SU-DHL-6 (cell line): ENCODE data around the gene ZNF823.

Experiments
- EZH2phosphoT487 ChIP-seq: fragments of 200-600 bp; sonication (generic), shearing (Covaris generic); conservative IDR thresholded peaks from 2 replicates; pipeline ENCODE4 v1.6.1; 2018; ENCODE audit warnings: mild to moderate bottlenecking, antibody characterized with exemption, low read length, moderate library complexity, mixed read lengths
- TF ChIP-seq, protein P1 (sequence below): fragments of 200-600 bp; sonication (generic); IDR thresholded peaks from one replicate; pipeline ENCODE4 v1.5.1; 2017; ENCODE audit warnings: antibody characterized with exemption, mild to moderate bottlenecking, low read length, moderate library complexity; ENCODE audit not compliant: insufficient read depth, poor library complexity, severe bottlenecking

DNA sequence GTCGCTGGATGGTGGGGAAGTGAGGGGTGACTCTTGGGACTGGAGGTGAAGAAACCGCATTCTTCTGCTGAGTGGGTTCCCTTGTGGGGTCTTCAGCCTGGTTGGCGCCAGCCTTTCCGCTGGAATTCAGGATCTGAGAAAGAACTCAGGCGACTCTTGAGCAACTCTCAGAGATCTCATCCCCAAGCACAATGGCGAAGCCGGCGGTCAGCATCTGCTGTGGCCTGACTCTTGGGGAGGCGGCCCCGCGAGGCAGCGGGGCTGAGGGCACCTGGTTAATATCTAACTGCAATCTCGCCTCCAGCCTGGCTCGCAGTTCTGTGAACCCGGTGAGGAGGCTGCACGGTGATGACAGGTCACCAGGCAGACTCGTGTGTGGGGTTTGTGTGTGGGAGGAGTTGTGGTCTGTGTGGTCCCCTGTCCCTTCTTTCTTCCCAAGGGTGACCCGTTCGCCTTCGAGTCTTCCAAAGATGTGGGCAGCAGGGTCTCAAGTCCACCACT lies 28.9 kb upstream of the ZNF823 start:
- TF ChIP-seq, protein P1, sequence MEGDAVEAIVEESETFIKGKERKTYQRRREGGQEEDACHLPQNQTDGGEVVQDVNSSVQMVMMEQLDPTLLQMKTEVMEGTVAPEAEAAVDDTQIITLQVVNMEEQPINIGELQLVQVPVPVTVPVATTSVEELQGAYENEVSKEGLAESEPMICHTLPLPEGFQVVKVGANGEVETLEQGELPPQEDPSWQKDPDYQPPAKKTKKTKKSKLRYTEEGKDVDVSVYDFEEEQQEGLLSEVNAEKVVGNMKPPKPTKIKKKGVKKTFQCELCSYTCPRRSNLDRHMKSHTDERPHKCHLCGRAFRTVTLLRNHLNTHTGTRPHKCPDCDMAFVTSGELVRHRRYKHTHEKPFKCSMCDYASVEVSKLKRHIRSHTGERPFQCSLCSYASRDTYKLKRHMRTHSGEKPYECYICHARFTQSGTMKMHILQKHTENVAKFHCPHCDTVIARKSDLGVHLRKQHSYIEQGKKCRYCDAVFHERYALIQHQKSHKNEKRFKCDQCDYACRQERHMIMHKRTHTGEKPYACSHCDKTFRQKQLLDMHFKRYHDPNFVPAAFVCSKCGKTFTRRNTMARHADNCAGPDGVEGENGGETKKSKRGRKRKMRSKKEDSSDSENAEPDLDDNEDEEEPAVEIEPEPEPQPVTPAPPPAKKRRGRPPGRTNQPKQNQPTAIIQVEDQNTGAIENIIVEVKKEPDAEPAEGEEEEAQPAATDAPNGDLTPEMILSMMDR: no peak
- no peak for TF ChIP-seq EZH2phosphoT487
